Astrocyte (in vitro differentiated cells and primary cell): ENCODE data around the gene COG1. TPM values are rescaled to one million over a fixed set of nuclear protein-coding genes. Genes with fewer than 3 reads are reported as not detected.

Source experiments
- DNase-seq: peaks from one replicate; pipeline ENCODE4 v3.0.0-alpha.2; 2010; ENCODE audit warnings: low read depth
- FAIRE-seq: peaks from 2 replicates; lab custom pipeline; 2011; peaks lifted over from hg19 to GRCh38; lab: Jason Lieb, UNC
- H2AFZ ChIP-seq: 2 replicates; pipeline ENCODE4 v1.6.0; 2012; ENCODE audit warnings: low read depth, low read length, inconsistent platforms
- H3K27ac ChIP-seq: 2 replicates; pipeline ENCODE4 v1.5.1; 2011; ENCODE audit warnings: low read depth, low read length, inconsistent platforms
- H3K27me3 ChIP-seq: 2 replicates; pipeline ENCODE4 v1.6.0; 2011; ENCODE audit warnings: low read length, inconsistent platforms; ENCODE audit not compliant: insufficient read depth
- H3K36me3 ChIP-seq: 2 replicates; pipeline ENCODE4 v1.5.1; 2011; ENCODE audit warnings: low read length, inconsistent platforms; ENCODE audit not compliant: insufficient read depth
- H3K4me1 ChIP-seq: 2 replicates; pipeline ENCODE4 v1.5.1; 2011; ENCODE audit warnings: low read length, inconsistent platforms; ENCODE audit not compliant: insufficient read depth
- H3K4me2 ChIP-seq: 2 replicates; pipeline ENCODE4 v1.6.0; 2012; ENCODE audit warnings: low read length, inconsistent platforms
- H3K4me3 ChIP-seq: 2 replicates; pipeline ENCODE4 v1.5.1; 2011; ENCODE audit warnings: low read depth, mild to moderate bottlenecking, low read length, inconsistent platforms; ENCODE audit not compliant: insufficient read depth
- H3K79me2 ChIP-seq: 2 replicates; pipeline ENCODE4 v1.6.0; 2012; ENCODE audit warnings: mild to moderate bottlenecking, low read length, inconsistent platforms; ENCODE audit not compliant: insufficient read depth
- H3K9ac ChIP-seq: 2 replicates; pipeline ENCODE4 v1.6.0; 2012; ENCODE audit warnings: mild to moderate bottlenecking, low read length, inconsistent platforms
- H3K9me3 ChIP-seq: 2 replicates; pipeline ENCODE4 v1.5.1; 2012; ENCODE audit warnings: low read depth, mild to moderate bottlenecking, low read length, inconsistent platforms; ENCODE audit not compliant: insufficient read depth
- H4K20me1 ChIP-seq: 2 replicates; pipeline ENCODE4 v1.6.0; 2012; ENCODE audit warnings: low read length, inconsistent platforms; ENCODE audit not compliant: insufficient read depth
- H3K27ac Mint-ChIP-seq: one replicate; pipeline ENCODE4 v1.8.0; 2021; ENCODE audit warnings: mild to moderate bottlenecking, mixed read lengths; ENCODE audit not compliant: unreplicated experiment
- H3K27me3 Mint-ChIP-seq: one replicate; pipeline ENCODE4 v1.8.0; 2021; ENCODE audit warnings: low read depth, mixed read lengths; ENCODE audit not compliant: unreplicated experiment
- H3K36me3 Mint-ChIP-seq: one replicate; pipeline ENCODE4 v1.8.0; 2021; ENCODE audit warnings: low read depth, mixed read lengths; ENCODE audit not compliant: unreplicated experiment
- H3K4me1 Mint-ChIP-seq: one replicate; pipeline ENCODE4 v1.8.0; 2021; ENCODE audit warnings: low read depth, mixed read lengths; ENCODE audit not compliant: unreplicated experiment
- H3K4me3 Mint-ChIP-seq: one replicate; pipeline ENCODE4 v1.8.0; 2021; ENCODE audit warnings: mild to moderate bottlenecking, moderate library complexity, mixed read lengths; ENCODE audit not compliant: unreplicated experiment
- H3K9me3 Mint-ChIP-seq: one replicate; pipeline ENCODE4 v1.8.0; 2021; ENCODE audit warnings: mild to moderate bottlenecking, mixed read lengths; ENCODE audit not compliant: unreplicated experiment
- EZH2 ChIP-seq: IDR thresholded peaks from 2 replicates; pipeline ENCODE4 v1.6.1; 2012; ENCODE audit warnings: mild to moderate bottlenecking, low read length, inconsistent platforms; ENCODE audit not compliant: insufficient read depth
- total RNA-seq: library from RNA; stranded (reverse); gene quantifications from 2 replicates; pipeline ENCODE4 v1.2.1, GENCODE V29; 2021
- TF ChIP-seq, protein P1 (sequence below): IDR thresholded peaks from 2 replicates; pipeline ENCODE4 v1.5.1; 2011; ENCODE audit warnings: low read depth, mild to moderate bottlenecking, inconsistent platforms, low read length, moderate library complexity; ENCODE audit not compliant: insufficient read depth

COG1 gene
- total RNA-seq, 1 donor from 2014 or later: 34.4 TPM

DNA sequence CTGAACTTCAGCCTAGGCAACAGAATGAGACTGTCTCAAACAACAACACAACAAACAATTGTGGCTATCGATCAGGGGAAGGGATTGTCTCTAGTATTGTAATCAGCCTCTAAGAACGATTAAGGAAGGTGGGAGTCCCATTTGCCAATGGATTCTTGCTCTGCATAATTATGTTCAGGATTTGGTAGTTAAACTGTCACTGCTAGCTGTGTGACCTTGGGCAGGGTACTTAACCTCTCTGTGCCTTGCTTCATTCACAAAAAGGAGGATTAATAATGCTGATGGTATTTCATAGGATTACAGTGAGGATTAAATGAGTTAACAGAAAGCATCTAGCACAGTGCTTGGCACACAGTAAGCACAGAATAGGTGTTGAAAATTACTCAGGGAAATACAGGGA, 34.7 kb upstream of the COG1 start:
- Histone ChIP-seq H3K4me1 (no peaks in the 10 kb centered on the region), H3K9me3 (no peaks in the 10 kb centered on the region), H4K20me1 (no peaks in the 10 kb centered on the region), H3K9ac (no peak overlapping the region), H3K27ac (no peak overlapping the region), H3K4me2 (no peak overlapping the region), H3K36me3 (no peaks in the 10 kb centered on the region), H3K79me2 (no peaks in the 10 kb centered on the region), H3K27me3 (peaks cover 13% of the 10 kb centered on the region), H2AFZ (no peak overlapping the region), H3K4me3 (no peak overlapping the region)
- no peak for FAIRE-seq
- no peak for TF ChIP-seq EZH2
- TF ChIP-seq, protein P1, sequence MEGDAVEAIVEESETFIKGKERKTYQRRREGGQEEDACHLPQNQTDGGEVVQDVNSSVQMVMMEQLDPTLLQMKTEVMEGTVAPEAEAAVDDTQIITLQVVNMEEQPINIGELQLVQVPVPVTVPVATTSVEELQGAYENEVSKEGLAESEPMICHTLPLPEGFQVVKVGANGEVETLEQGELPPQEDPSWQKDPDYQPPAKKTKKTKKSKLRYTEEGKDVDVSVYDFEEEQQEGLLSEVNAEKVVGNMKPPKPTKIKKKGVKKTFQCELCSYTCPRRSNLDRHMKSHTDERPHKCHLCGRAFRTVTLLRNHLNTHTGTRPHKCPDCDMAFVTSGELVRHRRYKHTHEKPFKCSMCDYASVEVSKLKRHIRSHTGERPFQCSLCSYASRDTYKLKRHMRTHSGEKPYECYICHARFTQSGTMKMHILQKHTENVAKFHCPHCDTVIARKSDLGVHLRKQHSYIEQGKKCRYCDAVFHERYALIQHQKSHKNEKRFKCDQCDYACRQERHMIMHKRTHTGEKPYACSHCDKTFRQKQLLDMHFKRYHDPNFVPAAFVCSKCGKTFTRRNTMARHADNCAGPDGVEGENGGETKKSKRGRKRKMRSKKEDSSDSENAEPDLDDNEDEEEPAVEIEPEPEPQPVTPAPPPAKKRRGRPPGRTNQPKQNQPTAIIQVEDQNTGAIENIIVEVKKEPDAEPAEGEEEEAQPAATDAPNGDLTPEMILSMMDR: no peak
- peaks cover 4% of the 10 kb centered on the region for H3K36me3 Mint-ChIP-seq
- peaks cover 28% of the 10 kb centered on the region for H3K27me3 Mint-ChIP-seq
- DNase-seq: no peak
- H3K9me3 Mint-ChIP-seq: peaks cover 3% of the 10 kb centered on the region
- H3K27ac Mint-ChIP-seq: no peak overlapping the region
- H3K4me1 Mint-ChIP-seq: peaks cover 12% of the 10 kb centered on the region
- no peak overlapping the region for H3K4me3 Mint-ChIP-seq

DNA sequence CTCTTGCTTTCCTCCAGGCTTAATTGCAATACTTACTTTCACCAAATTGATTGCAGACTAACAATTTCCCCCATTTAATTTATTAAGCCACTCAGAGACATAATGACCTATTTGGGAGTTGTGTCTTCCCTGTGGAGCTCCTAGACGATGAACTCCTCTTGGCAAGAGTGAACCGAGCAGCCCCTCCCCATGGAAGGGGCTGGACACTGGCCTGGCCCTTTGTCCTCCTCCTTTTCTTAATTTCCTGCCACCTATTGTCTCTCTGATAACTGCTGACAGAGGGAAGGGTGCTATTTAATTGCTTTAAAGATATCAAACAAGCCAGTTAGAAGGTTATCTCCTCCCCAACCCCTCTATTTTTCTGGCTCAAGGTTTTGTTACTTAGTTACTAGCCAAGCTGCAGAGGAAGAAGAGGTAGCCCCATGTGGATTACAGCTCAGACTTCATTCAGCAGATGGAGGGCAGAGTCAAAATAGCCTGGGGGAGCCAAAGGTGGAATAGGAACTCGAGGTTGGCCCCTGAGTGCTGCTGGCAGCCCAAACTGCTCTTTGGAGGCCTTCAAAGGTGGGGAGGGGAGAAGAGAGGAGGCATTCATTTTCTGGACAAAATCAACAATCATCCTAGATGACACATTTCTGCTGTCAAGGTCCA, 31.8 kb upstream of the COG1 start:
- H3K4me1 ChIP-seq: peaks cover 15% of the 10 kb centered on the region
- peaks cover 40% of the 10 kb centered on the region for H3K27me3 ChIP-seq
- H3K4me3 ChIP-seq: no peak overlapping the region
- H3K79me2 ChIP-seq: no peaks in the 10 kb centered on the region
- Mint-ChIP-seq H3K27me3 (peaks cover 53% of the 10 kb centered on the region), H3K36me3 (peaks cover 4% of the 10 kb centered on the region), H3K4me1 (peaks cover 14% of the 10 kb centered on the region), H3K27ac (no peak overlapping the region), H3K4me3 (no peak overlapping the region), H3K9me3 (peaks cover 3% of the 10 kb centered on the region)
- FAIRE-seq (no peak), DNase-seq (no peak)
- H3K9ac ChIP-seq: no peak overlapping the region
- H3K9me3 ChIP-seq: no peaks in the 10 kb centered on the region
- no peak overlapping the region for H3K4me2 ChIP-seq
- TF ChIP-seq, protein P1: no peak
- no peak for TF ChIP-seq EZH2
- H3K27ac ChIP-seq: no peak overlapping the region
- no peaks in the 10 kb centered on the region for H4K20me1 ChIP-seq
- H2AFZ ChIP-seq: no peak overlapping the region
- H3K36me3 ChIP-seq: no peaks in the 10 kb centered on the region

DNA sequence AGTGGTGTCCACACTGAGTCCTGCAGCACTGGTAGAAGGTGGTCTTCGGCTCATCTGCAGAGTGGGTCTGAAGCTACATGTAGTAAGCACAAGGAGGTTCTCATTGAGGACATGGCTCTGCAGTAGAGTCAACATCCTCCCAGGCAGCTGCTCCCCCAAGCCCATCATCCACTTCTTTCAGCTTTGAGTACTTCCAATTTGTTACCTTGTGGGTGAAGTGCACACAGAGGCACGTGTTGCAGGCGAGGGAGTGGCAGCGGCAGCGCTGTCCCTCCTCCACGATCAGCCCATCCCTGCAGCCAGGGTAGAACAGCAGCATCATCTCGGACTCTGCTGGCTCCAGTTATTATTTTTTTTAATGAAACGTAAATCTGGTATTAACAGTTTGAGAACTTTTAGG, 29.8 kb upstream of the COG1 start:
- Histone ChIP-seq H3K9ac (no peak overlapping the region), H3K4me1 (peaks cover 18% of the 10 kb centered on the region), H3K27ac (no peak overlapping the region), H2AFZ (no peak overlapping the region), H4K20me1 (peaks cover 6% of the 10 kb centered on the region), H3K9me3 (no peaks in the 10 kb centered on the region), H3K79me2 (no peaks in the 10 kb centered on the region), H3K4me3 (no peak overlapping the region), H3K36me3 (no peaks in the 10 kb centered on the region), H3K27me3 (peaks cover 60% of the 10 kb centered on the region), H3K4me2 (no peak overlapping the region)
- Mint-ChIP-seq H3K27ac (no peak overlapping the region), H3K4me3 (no peak overlapping the region), H3K4me1 (peaks cover 9% of the 10 kb centered on the region), H3K9me3 (peaks cover 3% of the 10 kb centered on the region), H3K27me3 (peaks cover 72% of the 10 kb centered on the region), H3K36me3 (peaks cover 4% of the 10 kb centered on the region)
- DNase-seq (no peak), FAIRE-seq (no peak)
- TF ChIP-seq, protein P1: no peak
- no peak for TF ChIP-seq EZH2
